H1 (cell line): ENCODE measurements around the gene AP2A1. TPM values are rescaled to one million over a fixed set of nuclear protein-coding genes. Genes with fewer than 3 reads are reported as not detected.

Experiments
- CTCF ChIA-PET: fragments of 300-600 bp; sonication (Branson Sonifier 250); formaldehyde crosslinking; loops from one replicate; lab custom pipeline; 2021; ENCODE audit not compliant: partially characterized antibody; lab: Charles Lee
- POLR2A ChIA-PET: fragments of 300-600 bp; sonication (Branson Sonifier 250); formaldehyde crosslinking; loops from one replicate; lab custom pipeline; 2021; ENCODE audit warnings: inconsistent platforms; ENCODE audit not compliant: partially characterized antibody; lab: Charles Lee
- DNase-seq, 2 experiments: peaks; one replicate each; pipeline versions ENCODE4 v3.0.0 to v3.0.0-alpha.2; 2010 to 2022; ENCODE audit warnings: low spot score in 2 of 2, low read depth in 1 of 2, mixed read lengths in 1 of 2
- FAIRE-seq: peaks from 2 replicates; lab custom pipeline; 2011; peaks lifted over from hg19 to GRCh38; lab: Jason Lieb, UNC
- H2AFZ ChIP-seq: 2 replicates; pipeline ENCODE4 v1.8.1; 2012; ENCODE audit warnings: low read length, inconsistent platforms
- H2AK5ac ChIP-seq: 2 replicates; pipeline ENCODE4 v1.6.1; 2013; ENCODE audit warnings: low read depth, low read length
- H2BK120ac ChIP-seq: replicated peaks from 2 replicates; pipeline ENCODE3; 2013; ENCODE audit warnings: low read depth, low read length, inconsistent platforms
- H2BK12ac ChIP-seq: 2 replicates; pipeline ENCODE4 v1.6.1; 2013; ENCODE audit warnings: low read depth, low read length
- H2BK15ac ChIP-seq: 2 replicates; pipeline ENCODE4 v1.6.1; 2013; ENCODE audit warnings: low read length
- H2BK20ac ChIP-seq: 2 replicates; pipeline ENCODE4 v1.6.1; 2013; ENCODE audit warnings: low read length
- H2BK5ac ChIP-seq: 2 replicates; pipeline ENCODE4 v1.6.1; 2013; ENCODE audit warnings: low read depth, low read length
- H3K14ac ChIP-seq: 2 replicates; pipeline ENCODE4 v1.6.1; 2013; ENCODE audit warnings: inconsistent platforms; ENCODE audit not compliant: insufficient read length
- H3K18ac ChIP-seq: 2 replicates; pipeline ENCODE4 v1.6.1; 2013; ENCODE audit warnings: low read length; ENCODE audit errors: extremely low read depth
- H3K23ac ChIP-seq: 2 replicates; pipeline ENCODE4 v1.6.1; 2013; ENCODE audit warnings: inconsistent platforms; ENCODE audit not compliant: insufficient read length
- H3K23me2 ChIP-seq: 2 replicates; pipeline ENCODE4 v1.6.1; 2013; ENCODE audit warnings: low read depth, low read length
- H3K27ac ChIP-seq: 2 replicates; pipeline ENCODE4 v1.6.1; 2011; ENCODE audit warnings: low read depth, low read length, inconsistent platforms
- H3K27me3 ChIP-seq, 4 experiments: replicated peaks in 1 of 4; 1 replicate in 1 of 4; 2 replicates in 3 of 4; pipeline versions ENCODE4 v1.6.1 to v1.8.1; 2011 to 2013; ENCODE audit warnings: low read length in 3 of 4, mild to moderate bottlenecking in 3 of 4, inconsistent platforms in 2 of 4, mixed read lengths in 2 of 4, moderate library complexity in 1 of 4; ENCODE audit not compliant: control insufficient read depth in 3 of 4, insufficient read depth in 3 of 4; ENCODE audit errors: extremely low read depth in 1 of 4
- H3K36me3 ChIP-seq, 4 experiments: 2 replicates each; pipeline versions ENCODE4 v1.6.1 to v1.8.1; 2011 to 2013; ENCODE audit warnings: mild to moderate bottlenecking in 4 of 4, low read length in 3 of 4, moderate library complexity in 2 of 4, control low read depth in 1 of 4, inconsistent platforms in 1 of 4; ENCODE audit not compliant: insufficient read depth in 4 of 4, control insufficient read depth in 2 of 4
- H3K4ac ChIP-seq: replicated peaks from 2 replicates; pipeline ENCODE3; 2013; ENCODE audit warnings: low read length, low read depth, mixed read lengths, inconsistent platforms; ENCODE audit not compliant: insufficient read length
- H3K4me1 ChIP-seq, 4 experiments: replicated peaks in 1 of 4; 1 replicate in 1 of 4; 2 replicates in 3 of 4; pipeline versions ENCODE4 v1.6.1 to v1.8.1; 2011 to 2013; ENCODE audit warnings: low read length in 3 of 4, inconsistent platforms in 2 of 4, mixed read lengths in 1 of 4; ENCODE audit not compliant: insufficient read depth in 4 of 4, control insufficient read depth in 3 of 4
- H3K4me2 ChIP-seq, 2 experiments: 2 replicates each; pipeline versions ENCODE4 v1.6.1 to v1.8.1; 2011 to 2013; ENCODE audit warnings: low read depth in 2 of 2, low read length in 2 of 2, control low read depth in 1 of 2, inconsistent platforms in 1 of 2, mild to moderate bottlenecking in 1 of 2; ENCODE audit not compliant: insufficient read depth in 1 of 2
- H3K4me3 ChIP-seq, 4 experiments: fragments of 200-600, 300-600 bp in 1 of 4; sonication (generic), shearing (Covaris generic), sonication (Bioruptor Twin) in 1 of 4; 2 replicates each; pipeline versions ENCODE4 v1.5.1 to v1.8.1; 2011 to 2016; ENCODE audit warnings: low read length in 4 of 4, low read depth in 3 of 4, control low read depth in 2 of 4, inconsistent platforms in 2 of 4, mild to moderate bottlenecking in 2 of 4, mixed read lengths in 1 of 4, moderate library complexity in 1 of 4; ENCODE audit not compliant: insufficient read depth in 2 of 4; ENCODE audit errors: extremely low read depth in 1 of 4
- H3K56ac ChIP-seq: replicated peaks from 2 replicates; pipeline ENCODE3; 2013; ENCODE audit warnings: low read depth, mild to moderate bottlenecking, mixed read lengths, low read length, inconsistent platforms; ENCODE audit not compliant: insufficient read length
- H3K79me1 ChIP-seq: 2 replicates; pipeline ENCODE4 v1.6.1; 2013; ENCODE audit warnings: low read depth, low read length, control low read depth
- H3K79me2 ChIP-seq, 2 experiments: 2 replicates each; pipeline versions ENCODE4 v1.6.1 to v1.8.1; 2012 to 2013; ENCODE audit warnings: low read length in 2 of 2, mild to moderate bottlenecking in 2 of 2, inconsistent platforms in 1 of 2; ENCODE audit not compliant: insufficient read depth in 2 of 2, control insufficient read depth in 1 of 2
- H3K9ac ChIP-seq, 4 experiments: replicated peaks in 1 of 4; 1 replicate in 1 of 4; 2 replicates in 3 of 4; pipeline versions ENCODE4 v1.6.1 to v1.8.1; 2011 to 2013; ENCODE audit warnings: low read depth in 3 of 4, low read length in 3 of 4, control low read depth in 2 of 4, mild to moderate bottlenecking in 2 of 4, moderate library complexity in 2 of 4, inconsistent platforms in 1 of 4; ENCODE audit errors: extremely low read depth in 1 of 4
- H3K9me3 ChIP-seq, 2 experiments: 2 replicates each; pipeline versions ENCODE4 v1.6.1 to v1.8.1; 2012 to 2013; ENCODE audit warnings: mild to moderate bottlenecking in 2 of 2, moderate library complexity in 2 of 2, control low read depth in 1 of 2, inconsistent platforms in 1 of 2, low read depth in 1 of 2, low read length in 1 of 2, mixed read lengths in 1 of 2; ENCODE audit not compliant: insufficient read depth in 2 of 2
- H4K20me1 ChIP-seq, 2 experiments: replicated peaks in 1 of 2; 2 replicates each; pipeline versions ENCODE3 to v1.8.1; 2011 to 2013; ENCODE audit warnings: inconsistent platforms in 2 of 2, low read length in 2 of 2, mild to moderate bottlenecking in 1 of 2; ENCODE audit not compliant: insufficient read depth in 2 of 2, control insufficient read depth in 1 of 2
- H4K5ac ChIP-seq: 2 replicates; pipeline ENCODE4 v1.6.1; 2013; ENCODE audit warnings: low read length, low read depth, mixed read lengths, inconsistent platforms; ENCODE audit not compliant: insufficient read length
- H4K8ac ChIP-seq: 2 replicates; pipeline ENCODE4 v1.8.0; 2013; ENCODE audit warnings: mild to moderate bottlenecking, moderate library complexity, low read length, inconsistent platforms; ENCODE audit not compliant: insufficient read depth; ENCODE audit errors: extremely low read depth
- H4K91ac ChIP-seq: replicated peaks from 2 replicates; pipeline ENCODE3; 2013; ENCODE audit warnings: low read length, mixed read lengths, inconsistent platforms; ENCODE audit not compliant: insufficient read length
- ASH2L ChIP-seq: fragments of 200-600, 300-600 bp; sonication (generic); IDR thresholded peaks from one replicate; pipeline ENCODE4 v1.7.1; 2017; ENCODE audit warnings: low read length
- CTCF ChIP-seq, 3 experiments: IDR thresholded peaks; 1 replicate in 2 of 3; 2 replicates in 1 of 3; pipeline versions ENCODE4 v1.5.1 to v1.6.1; 2011; ENCODE audit warnings: low read length in 3 of 3, mild to moderate bottlenecking in 3 of 3, inconsistent platforms in 2 of 3, low read depth in 1 of 3, moderate library complexity in 1 of 3; ENCODE audit not compliant: insufficient read depth in 1 of 3; ENCODE audit errors: control extremely low read depth in 1 of 3
- GABPA ChIP-seq: IDR thresholded peaks from 2 replicates; pipeline ENCODE4 v1.6.1; 2011; ENCODE audit warnings: mild to moderate bottlenecking, low read length, moderate library complexity, borderline replicate concordance; ENCODE audit not compliant: insufficient read depth
- GTF2F1 ChIP-seq: IDR thresholded peaks from 2 replicates; pipeline ENCODE4 v1.6.1; 2012; ENCODE audit warnings: low read depth, low read length, improper control_type of control experiment, borderline replicate concordance
- KDM1A ChIP-seq: fragments of 200-600, 300-600 bp; sonication (generic); IDR thresholded peaks from 2 replicates; pipeline ENCODE4 v1.7.1; 2016; ENCODE audit warnings: mild to moderate bottlenecking, low read length, borderline replicate concordance
- MAX ChIP-seq: IDR thresholded peaks from 2 replicates; pipeline ENCODE4 v1.6.1; 2012; ENCODE audit warnings: inconsistent platforms
- NANOG ChIP-seq: IDR thresholded peaks from 2 replicates; pipeline ENCODE4 v1.6.1; 2011; ENCODE audit warnings: low read length, low read depth, mild to moderate bottlenecking, inconsistent platforms; ENCODE audit not compliant: insufficient read depth, poor library complexity, severe bottlenecking
- POLR2AphosphoS5 ChIP-seq: IDR thresholded peaks from 2 replicates; pipeline ENCODE4 v1.6.1; 2011; ENCODE audit warnings: low read depth, low read length
- RNF2 ChIP-seq: fragments of 200-900, 300-1000 bp; sonication (generic); IDR thresholded peaks from 2 replicates; pipeline ENCODE4 v1.7.1; 2016; ENCODE audit warnings: borderline replicate concordance, low read depth, mild to moderate bottlenecking, antibody characterized with exemption, low read length; ENCODE audit not compliant: poor library complexity, severe bottlenecking; ENCODE audit errors: missing control alignments
- TCF12 ChIP-seq: IDR thresholded peaks from 2 replicates; pipeline ENCODE4 v1.6.1; 2011; ENCODE audit warnings: low read depth, mild to moderate bottlenecking, low read length
- WGBS, 2 experiments: shearing (Covaris generic) in 1 of 2; methylation state at CpG; one replicate each; pipeline versions ENCODE4 v1.1.6 to v1.1.7; 2013 to 2015; ENCODE audit warnings: low lambda C conversion rate in 2 of 2, mixed read lengths in 2 of 2, inconsistent platforms in 1 of 2, low coverage in 1 of 2, missing lambda C conversion rate in 1 of 2; ENCODE audit not compliant: insufficient replicate concordance in 2 of 2, insufficient coverage in 1 of 2, insufficient read length in 1 of 2; ENCODE audit errors: extremely low coverage in 1 of 2, missing lambda C conversion rate in 1 of 2; 5-methylcytosine and 5-hydroxymethylcytosine counted together
- polyA plus RNA-seq, 7 experiments: library from polyadenylated mRNA; depleted of rRNA in 3 of 7; stranded (reverse) in 5 of 7; unstranded in 2 of 7; fragments of >200 nt in 5 of 7; fragments of 200-250 nt in 2 of 7; gene quantifications; 1 replicate in 5 of 7; 2 replicates in 1 of 7; 4 replicates in 1 of 7; pipeline versions ENCODE4 v1.2.1 to v1.2.3, GENCODE V29; 2011 to 2013; ENCODE audit warnings: missing spikeins in 2 of 7, mixed read lengths in 2 of 7
- total RNA-seq: library from RNA; stranded (reverse); fragmentation: NEBNext Ultra II Directional; extraction: Animal tissue kit (Norgen Biotek cat#: 25700); gene quantifications from 2 replicates; pipeline ENCODE4 v1.2.1, GENCODE V29; 2021

The AP2A1 gene
- total and polyA plus RNA-seq, 2 of the 8 experiments (the other 6 are each of a cell fraction or from before 2014, with no cell fraction given) = 105 to 106 TPM

GRCh38 chr19:49771674-49772139 is 4.9 kb downstream of the AP2A1 start:
- H3K79me2 ChIP-seq = peaks cover 0 to 24% of the 10 kb centered on the region in 2 experiments; a peak in 2 of 4 replicates
- POLR2A ChIA-PET = interaction anchor here (0.6 to 2.0 kb wide), 7 partner anchors 8 to 246 kb away, joined by 3 to 8 read pairs (median 4); partner anchors contain the start of genes CPT1C and TSKS
- H2BK20ac ChIP-seq = no peak overlapping the region
- TF ChIP-seq GABPA = no peak
- TF ChIP-seq NANOG = no peak
- no peak for TF ChIP-seq KDM1A
- TF ChIP-seq TCF12 = no peak
- no peak for TF ChIP-seq RNF2
- TF ChIP-seq CTCF (IDR thresholded peaks at IDR 0.05; ENCODE audit: control extremely low read depth in 1 of 3, insufficient read depth in 1 of 3, low read depth in 1 of 3, low read length in 3 of 3) = no peak
- TF ChIP-seq POLR2AphosphoS5 = no peak
- TF ChIP-seq ASH2L = no peak
- no peak for TF ChIP-seq MAX
- no peak for TF ChIP-seq GTF2F1

More at GRCh38 chr19:49771674-49772139, 4.9 kb downstream of the AP2A1 start:
- Histone ChIP-seq H3K56ac (no peak overlapping the region), H4K8ac (no peak overlapping the region), H2BK120ac (no peak overlapping the region), H2BK12ac (no peak overlapping the region), H2BK15ac (no peak overlapping the region), H3K4me1 (peaks cover 0 to 7% (median 2%) of the 10 kb centered on the region in 4 experiments; a peak in 4 of 7 replicates), H3K4me3 (no peak overlapping the region), H2BK5ac (no peak overlapping the region), H3K9ac (no peak overlapping the region; a peak in 1 of 7 replicates), H2AK5ac (no peak overlapping the region), H4K5ac (no peak overlapping the region), H3K27me3 (no peaks in the 10 kb centered on the region), H3K4me2 (no peak overlapping the region), H3K18ac (no peak overlapping the region), H3K23ac (no peak overlapping the region), H3K36me3 (no peaks in the 10 kb centered on the region; a peak in 1 of 8 replicates), H2AFZ (no peak overlapping the region), H3K79me1 (peaks cover 39% of the 10 kb centered on the region), H3K27ac (no peak overlapping the region), H3K23me2 (peaks cover 7% of the 10 kb centered on the region), H3K4ac (no peak overlapping the region), H3K9me3 (no peaks in the 10 kb centered on the region), H3K14ac (no peak overlapping the region), H4K91ac (no peak overlapping the region), H4K20me1 (peaks cover 2 to 11% of the 10 kb centered on the region in 2 experiments)
- CTCF ChIA-PET = interaction anchor here (1.0 to 3.0 kb wide), 4 partner anchors 24 to 54 kb away, joined by 3 to 17 read pairs (median 4); no protein-coding TSS in a partner anchor
- DNase-seq (no peak), FAIRE-seq (no peak)
- WGBS, 2 experiments = 91% methylated on average over 11 of the region's 13 CpGs; no CpG with 5 or more reads in 1 of the 2 experiments
